HT-29 (cell line): ENCODE data around the gene ALMS1. TPM values are rescaled to one million over a fixed set of nuclear protein-coding genes. Genes with fewer than 3 reads are reported as not detected.
"Not testable (repeated sequence)": the region's sequence is repeated elsewhere in the genome, so short reads cannot be mapped to it uniquely, and the experiment has no call there.

ENCODE experiments used
- DNase-seq: peaks from one replicate; pipeline ENCODE4 v3.0.0-alpha.2; 2015; ENCODE audit warnings: low spot score
- total RNA-seq: library from RNA; depleted of rRNA; stranded (reverse); fragments of >200 nt; shearing (Covaris generic); gene quantifications from 2 replicates; pipeline ENCODE4 v1.2.3, GENCODE V29; 2014; rRNA removed

ALMS1 gene, protein sequence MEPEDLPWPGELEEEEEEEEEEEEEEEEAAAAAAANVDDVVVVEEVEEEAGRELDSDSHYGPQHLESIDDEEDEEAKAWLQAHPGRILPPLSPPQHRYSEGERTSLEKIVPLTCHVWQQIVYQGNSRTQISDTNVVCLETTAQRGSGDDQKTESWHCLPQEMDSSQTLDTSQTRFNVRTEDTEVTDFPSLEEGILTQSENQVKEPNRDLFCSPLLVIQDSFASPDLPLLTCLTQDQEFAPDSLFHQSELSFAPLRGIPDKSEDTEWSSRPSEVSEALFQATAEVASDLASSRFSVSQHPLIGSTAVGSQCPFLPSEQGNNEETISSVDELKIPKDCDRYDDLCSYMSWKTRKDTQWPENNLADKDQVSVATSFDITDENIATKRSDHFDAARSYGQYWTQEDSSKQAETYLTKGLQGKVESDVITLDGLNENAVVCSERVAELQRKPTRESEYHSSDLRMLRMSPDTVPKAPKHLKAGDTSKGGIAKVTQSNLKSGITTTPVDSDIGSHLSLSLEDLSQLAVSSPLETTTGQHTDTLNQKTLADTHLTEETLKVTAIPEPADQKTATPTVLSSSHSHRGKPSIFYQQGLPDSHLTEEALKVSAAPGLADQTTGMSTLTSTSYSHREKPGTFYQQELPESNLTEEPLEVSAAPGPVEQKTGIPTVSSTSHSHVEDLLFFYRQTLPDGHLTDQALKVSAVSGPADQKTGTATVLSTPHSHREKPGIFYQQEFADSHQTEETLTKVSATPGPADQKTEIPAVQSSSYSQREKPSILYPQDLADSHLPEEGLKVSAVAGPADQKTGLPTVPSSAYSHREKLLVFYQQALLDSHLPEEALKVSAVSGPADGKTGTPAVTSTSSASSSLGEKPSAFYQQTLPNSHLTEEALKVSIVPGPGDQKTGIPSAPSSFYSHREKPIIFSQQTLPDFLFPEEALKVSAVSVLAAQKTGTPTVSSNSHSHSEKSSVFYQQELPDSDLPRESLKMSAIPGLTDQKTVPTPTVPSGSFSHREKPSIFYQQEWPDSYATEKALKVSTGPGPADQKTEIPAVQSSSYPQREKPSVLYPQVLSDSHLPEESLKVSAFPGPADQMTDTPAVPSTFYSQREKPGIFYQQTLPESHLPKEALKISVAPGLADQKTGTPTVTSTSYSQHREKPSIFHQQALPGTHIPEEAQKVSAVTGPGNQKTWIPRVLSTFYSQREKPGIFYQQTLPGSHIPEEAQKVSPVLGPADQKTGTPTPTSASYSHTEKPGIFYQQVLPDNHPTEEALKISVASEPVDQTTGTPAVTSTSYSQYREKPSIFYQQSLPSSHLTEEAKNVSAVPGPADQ (N-terminal part only)
- 13.9 and 18.2 TPM in 2 replicates for total RNA-seq

DNA sequence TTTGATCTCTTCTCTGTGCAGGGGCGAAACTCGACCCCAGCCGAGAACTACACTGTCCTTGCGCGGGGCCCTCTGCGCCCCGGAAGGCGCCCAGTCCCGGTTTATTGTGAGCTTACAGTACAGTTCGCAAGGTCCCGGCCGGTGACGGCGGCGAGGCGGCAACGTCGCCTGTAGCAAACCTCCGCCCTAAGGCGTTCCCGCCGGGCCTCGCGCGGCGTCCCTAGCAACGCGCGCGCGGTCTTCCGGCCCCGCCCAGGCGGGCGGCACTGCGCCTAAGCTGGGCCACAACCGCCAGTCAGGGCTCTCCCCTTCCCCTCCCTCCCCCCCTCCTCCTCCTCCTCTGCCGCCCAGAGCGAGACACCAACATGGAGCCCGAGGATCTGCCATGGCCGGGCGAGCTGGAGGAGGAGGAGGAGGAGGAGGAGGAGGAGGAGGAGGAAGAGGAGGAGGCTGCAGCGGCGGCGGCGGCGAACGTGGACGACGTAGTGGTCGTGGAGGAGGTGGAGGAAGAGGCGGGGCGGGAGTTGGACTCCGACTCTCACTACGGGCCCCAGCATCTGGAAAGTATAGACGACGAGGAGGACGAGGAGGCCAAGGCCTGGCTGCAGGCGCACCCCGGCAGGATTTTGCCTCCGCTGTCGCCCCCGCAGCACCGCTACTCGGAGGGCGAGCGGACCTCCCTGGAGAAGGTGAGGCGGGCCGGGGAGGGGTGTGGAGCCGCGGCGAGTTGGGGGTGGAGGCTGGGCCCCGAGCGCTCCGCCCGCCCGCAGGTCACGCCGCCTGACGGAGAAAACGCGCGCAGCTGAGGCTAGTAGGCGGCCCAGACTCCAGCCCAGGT lies at the start of gene ALMS1:
Gene ALMS1 (plus strand): TSS at position 333 of the 838 bp plus-strand sequence. CDS start 33 bp downstream, at position 366.
- peak; percentile 93 for DNase-seq

DNA sequence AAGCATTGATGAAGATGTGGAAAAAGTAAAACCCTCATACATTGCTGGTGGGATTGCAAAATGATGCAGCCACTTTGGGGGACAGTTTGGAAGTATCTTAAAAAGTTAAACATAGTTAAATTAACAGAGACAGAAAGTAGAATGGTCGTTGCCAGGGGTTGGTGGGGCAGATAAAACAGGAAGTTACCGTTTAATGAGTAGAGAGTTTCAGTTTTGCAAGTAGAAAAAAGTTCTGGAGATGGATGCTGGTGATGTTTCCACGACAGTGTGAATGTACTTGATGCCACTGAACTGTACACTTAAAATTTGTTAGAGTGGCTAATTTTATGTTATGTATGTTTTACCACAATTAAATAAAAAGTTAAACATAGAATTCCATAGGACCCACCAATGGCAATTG lies 47.8 kb upstream of the ALMS1 start:
- DNase-seq, result no peak

DNA sequence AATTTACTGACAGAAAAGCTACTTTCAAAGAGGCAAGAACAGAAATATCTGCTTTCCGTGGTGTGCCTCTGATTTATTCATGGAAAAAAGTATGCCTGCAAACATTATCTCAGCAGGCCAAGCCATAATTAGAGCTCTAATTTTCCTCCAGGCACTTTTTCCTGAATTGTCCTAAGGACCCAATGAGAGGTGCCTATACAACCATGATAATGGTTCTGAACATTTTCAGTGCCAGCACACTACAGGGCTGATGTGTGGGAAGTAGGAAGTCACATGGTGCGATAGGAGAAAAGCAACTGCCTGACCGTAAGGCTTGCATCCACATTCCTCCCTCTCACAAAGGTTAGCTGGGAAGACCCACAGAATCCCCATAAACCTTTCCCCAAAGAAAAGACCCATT lies 46.4 kb upstream of the ALMS1 start:
- DNase-seq, result no peak

DNA sequence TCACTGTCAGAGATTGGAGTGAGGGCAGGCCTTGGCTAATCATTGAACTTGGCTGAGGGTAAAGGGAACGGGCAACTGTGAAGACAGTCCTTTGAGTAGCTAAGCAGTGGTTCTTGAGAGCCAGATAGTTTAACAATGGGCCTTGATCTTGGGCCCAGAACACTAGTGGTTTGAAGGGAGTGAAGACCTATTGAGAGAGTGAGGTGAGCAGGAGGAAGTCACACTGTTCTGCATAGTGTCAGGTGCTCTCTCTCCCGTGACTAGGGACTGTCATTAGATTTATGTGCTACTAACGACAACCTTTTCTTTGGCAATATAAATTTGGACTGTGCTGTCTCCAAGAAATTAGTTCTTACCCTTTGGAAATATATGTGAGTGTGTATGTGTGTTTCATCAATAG lies 44.6 kb upstream of the ALMS1 start:
- no peak for DNase-seq

DNA sequence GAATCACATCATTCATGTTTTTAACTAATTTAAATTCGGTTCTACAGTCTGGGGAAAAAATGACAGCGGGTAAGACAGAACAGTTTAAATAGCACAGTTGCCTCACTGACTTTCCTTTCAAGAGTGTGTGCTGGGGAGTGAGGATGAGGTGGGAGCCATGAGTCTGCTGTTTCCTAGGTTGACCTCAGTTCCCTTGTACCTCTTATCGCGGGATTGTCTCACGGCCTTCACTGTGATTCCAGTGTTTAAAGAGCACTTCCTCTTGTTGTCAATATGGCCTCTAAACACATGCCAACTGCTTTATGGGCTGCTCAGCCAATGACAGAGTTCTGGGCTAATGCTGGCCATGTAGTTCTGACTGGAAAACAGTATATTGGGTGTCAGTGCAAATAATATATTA lies 41.6 kb upstream of the ALMS1 start:
- DNase-seq, result no peak

DNA sequence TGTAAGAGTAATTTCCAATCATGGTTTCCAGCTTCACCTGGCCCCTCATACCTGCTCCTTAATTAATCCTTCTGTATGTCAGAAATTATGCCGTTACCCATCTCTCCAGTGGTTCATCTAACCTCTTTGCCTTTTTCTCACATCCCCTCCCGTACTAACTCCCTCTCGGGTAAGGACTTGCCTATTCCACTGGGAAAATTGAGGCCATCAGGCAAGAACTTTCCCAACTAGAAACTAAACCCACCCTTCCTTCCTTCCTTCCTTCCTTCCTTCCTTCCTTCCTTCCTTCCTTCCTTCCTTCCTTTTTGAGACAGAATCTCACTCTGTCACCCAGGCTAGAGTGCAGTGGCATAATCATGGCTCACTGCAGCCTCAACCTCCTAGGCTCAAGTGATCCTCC lies 40.9 kb upstream of the ALMS1 start:
- not testable (repeated sequence) for DNase-seq

DNA sequence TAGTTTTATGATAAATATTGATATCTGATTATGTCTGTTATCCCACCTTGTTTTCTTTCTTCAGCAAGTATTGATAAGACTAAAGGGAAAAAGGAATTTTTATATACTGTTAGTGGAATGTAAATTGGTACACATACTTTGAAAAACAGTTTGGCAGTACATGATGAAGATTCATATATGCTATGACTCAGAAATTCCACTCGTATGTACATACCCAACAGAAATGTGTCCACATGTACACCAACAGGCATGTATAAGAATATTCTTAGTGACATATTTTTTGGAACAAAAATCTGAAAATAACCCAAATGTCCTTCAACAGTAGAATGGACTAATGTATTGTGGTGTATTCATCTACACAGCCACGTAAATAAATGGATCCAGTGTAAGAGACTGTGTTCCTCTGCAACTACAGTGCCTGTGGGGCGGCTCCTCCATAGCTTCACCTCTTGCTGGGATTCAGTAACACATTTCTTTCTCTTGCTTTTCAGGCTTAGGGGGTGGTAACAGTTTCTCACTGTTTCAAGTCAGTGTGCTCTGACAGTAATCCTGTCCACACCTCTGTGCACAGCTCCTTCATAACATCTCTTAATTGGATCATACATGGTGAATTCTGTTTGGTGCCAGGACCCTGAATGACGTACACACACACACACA lies 35.5 kb upstream of the ALMS1 start:
- no peak for DNase-seq

DNA sequence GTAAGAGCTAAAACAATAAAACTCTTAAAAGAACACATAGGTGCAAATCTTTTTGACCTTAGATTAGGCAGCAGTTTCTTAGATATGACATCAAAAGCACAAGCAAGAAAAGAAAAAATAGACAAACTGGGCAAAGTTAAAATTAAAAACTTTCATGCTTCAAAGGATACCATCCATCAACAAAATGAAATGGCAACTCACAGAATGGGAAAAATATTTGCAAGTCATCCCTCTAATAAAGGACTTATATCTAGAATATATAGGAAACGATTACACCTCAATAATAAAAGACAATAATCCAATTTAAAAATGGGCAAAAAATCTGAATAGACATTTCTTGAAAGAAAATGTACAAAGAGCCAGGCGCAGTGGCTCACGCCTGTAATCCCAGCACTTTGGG lies 29.5 kb upstream of the ALMS1 start:
- DNase-seq, result no peak

DNA sequence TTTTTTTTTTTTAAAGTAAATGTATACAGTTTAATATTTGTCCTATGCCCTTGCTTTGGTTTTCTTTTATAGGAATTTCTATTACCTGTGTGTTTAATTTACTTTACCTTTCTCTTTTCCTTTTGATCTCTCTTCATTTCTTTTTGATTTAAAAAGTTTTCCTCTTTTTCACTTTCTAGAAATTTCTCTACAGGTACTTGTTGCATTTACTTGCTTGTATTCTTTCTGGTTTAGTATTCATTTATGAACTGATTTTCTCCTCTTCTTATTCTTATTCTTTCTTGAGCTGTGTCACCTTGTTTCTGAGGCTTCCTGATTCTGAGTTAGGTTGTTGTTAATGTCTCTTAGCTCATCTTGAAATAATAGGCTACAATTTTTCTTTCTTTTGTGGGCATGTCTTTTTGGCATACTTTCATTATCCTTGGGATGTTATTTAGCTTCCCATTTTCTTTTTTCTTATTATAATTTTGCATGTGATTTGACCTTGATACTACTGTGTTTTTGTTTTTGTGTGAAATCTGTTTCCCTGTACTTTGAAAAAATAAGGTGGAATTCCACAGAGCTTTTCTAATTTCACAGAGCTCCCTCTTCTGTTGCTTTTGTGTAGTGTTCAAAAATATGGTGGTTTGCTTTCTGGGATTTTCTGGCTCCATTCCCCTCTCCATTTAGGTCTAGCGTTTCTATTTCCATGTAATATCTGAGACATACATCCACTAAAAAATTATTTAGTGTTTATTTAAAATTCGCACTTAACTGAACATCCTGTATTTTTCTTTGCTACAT lies 25.5 kb upstream of the ALMS1 start:
- DNase-seq, result peak; percentile 16

DNA sequence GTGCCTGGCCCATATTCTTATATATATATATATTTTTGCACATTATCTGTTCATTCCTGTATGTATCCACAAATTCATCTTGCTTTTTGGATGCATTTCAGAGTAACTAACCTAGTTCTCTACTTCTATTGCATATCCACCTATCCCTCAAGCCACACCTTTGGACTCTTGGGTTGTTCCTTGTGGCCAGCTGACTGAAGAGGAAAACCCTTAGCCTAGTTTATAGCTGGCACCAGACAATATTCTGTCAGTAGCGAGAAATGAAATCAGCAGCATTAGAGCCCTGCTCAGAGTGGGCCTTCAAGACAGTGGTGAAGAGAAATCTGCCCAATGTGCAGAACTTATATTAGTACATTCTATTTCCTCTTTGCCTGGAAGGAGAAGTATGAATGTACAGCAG lies 19.6 kb upstream of the ALMS1 start:
- DNase-seq, result no peak

DNA sequence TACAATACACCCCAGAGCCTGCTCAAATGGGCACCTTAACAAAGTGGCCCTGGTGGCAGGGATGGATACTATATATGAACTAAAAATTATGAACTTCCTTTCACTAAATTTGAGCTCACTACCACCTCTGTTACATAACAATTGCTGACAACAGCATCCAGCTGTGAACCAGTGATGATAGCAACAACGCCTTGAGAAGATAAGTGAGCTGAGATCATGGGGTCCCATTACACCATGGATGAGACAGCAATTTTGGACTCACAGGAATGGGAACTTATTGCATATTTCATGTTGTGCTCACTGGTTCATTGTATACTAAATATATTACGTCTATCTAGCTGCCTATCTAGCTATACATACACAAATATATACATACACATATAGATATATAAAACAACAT lies 16.9 kb upstream of the ALMS1 start:
- no peak for DNase-seq

DNA sequence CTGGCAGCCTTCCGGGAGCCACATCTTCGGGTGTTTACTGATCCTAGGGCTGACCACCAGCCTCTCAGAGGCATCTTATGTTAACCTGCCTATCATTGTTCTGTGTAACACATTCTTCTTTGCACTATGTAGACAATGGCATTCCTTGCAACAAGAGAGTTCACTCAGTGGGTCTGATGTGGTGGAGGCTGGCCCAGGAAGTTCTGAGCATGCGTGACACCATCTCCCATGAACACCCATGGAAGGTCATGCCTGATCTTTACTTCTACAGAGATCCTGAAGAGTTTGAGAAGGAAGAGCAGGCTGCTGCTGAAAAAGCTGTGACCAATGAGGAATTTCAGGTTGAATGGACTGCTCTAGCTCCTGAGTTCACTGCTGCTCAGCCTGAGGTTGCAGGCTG lies 15.3 kb upstream of the ALMS1 start:
- no peak for DNase-seq

DNA sequence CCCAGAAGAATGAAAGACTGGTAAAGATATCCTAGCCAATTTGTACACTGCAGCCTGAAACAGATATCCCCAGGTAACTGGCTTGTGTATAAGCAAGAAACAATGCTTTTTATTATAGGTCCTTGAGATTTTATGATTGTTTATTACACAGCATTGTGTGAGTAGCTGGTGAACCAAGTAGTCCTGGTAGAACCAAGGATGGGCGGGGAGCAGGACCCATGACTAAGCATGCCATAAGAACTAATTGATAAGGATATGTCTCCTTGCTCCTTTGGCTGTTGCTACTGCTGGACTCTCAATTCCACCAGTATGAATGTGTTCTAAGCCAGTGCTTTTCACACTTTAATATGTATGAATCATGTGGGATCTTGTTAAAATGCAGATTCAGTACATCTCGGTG lies 12.3 kb upstream of the ALMS1 start:
- DNase-seq, result no peak

DNA sequence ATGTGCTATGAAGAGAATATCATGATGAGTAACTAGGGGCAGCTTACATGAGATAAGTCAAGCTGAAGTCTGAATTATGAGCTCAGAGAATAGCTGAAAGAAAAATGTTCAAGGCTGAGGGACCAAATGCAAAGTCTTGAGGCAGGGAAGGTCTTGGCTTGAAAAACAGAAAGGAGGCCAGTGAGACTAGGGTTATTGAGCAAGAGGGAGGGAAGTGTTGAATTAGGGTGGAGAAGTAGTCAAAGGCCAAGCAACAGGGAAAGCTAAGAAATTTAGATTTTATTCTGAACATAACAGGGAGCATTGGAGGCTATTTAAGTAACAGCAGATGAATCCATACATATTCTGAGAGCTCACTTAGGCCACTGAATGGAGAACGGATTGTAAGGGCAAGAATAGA lies 11.4 kb upstream of the ALMS1 start:
- no peak for DNase-seq

DNA sequence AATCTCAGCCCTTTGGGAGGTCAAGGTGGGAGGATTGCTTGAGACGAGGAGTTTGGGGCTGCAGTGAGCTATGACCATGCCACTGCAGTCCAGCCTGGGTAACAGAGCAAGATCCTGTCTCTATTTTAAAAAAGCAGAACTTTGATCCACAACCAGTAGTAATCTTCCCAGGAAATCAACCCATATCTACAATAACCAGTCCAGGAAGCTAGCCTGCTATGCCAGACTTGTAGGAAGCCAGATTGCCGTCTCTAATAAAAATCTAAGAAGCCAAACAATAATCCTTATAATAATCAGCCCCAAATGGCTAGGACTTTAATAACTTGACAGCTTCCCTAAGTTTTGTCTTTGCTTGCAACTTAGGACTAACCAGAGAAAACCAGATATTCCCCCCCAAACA lies 9.0 kb upstream of the ALMS1 start:
- DNase-seq, result no peak

DNA sequence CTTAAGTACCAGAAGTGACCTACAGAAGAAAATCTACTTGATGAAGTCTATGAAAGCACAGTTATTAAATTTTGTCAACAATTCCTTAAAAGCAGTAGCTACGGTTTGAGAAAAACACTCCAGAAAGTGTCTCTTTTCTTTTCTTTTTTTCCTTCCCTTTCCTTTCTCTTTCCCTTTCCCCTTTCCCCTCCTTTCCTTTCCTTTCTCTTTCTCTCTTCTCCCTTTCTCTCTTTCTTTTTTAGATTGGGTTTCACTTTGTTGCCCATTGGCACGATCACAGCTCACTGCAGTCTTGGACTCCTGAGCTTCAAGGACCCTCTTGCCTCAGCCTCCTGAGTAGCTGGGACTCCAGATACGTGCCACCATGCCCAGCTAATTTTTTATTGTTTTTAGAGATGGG lies 2.6 kb upstream of the ALMS1 start:
- no peak for DNase-seq

DNA sequence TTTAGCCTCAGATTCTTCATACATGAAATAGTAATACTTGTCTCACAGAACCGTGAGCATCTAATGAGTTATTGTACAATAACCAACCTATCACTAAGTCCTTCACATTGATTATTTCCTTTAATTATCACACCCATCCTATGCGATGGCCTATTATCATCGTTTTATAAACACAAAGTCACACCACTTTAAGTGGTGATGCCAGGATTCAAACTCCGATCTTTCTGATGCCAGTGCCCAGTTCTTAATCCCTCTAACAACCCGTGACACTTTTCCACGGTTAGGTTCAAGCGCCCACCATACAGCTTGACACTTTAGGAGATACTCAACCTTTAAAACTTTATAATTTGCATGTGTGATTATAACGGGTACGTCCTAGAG lies 523 bp upstream of the ALMS1 start:
- no peak for DNase-seq

DNA sequence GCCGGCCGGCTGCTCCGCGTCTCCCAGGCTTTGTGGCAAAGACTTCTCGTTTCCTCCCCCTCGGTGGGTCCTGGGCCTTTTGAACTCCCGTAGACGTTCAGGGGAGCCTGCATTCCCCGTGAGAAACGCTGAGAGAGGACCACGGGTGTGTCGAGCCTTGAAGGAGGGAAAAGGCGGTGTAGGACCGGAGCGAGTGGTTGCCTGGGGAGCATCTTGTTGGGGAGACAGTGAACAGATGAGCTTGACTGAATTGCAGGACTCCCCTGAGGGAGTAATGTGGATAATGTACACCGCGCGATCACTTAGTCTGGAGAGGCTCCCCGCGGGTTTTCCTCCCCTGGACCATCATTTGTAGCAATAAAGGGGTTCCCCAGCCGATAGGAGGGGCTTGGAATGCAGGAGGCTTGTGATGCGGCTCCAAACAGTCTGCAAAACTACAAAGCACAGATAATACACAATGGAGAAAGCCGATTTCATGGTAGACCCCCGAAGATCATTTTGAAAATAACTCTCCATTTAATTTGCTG lies 769 bp downstream of the ALMS1 start:
- peak; percentile 80 for DNase-seq

DNA sequence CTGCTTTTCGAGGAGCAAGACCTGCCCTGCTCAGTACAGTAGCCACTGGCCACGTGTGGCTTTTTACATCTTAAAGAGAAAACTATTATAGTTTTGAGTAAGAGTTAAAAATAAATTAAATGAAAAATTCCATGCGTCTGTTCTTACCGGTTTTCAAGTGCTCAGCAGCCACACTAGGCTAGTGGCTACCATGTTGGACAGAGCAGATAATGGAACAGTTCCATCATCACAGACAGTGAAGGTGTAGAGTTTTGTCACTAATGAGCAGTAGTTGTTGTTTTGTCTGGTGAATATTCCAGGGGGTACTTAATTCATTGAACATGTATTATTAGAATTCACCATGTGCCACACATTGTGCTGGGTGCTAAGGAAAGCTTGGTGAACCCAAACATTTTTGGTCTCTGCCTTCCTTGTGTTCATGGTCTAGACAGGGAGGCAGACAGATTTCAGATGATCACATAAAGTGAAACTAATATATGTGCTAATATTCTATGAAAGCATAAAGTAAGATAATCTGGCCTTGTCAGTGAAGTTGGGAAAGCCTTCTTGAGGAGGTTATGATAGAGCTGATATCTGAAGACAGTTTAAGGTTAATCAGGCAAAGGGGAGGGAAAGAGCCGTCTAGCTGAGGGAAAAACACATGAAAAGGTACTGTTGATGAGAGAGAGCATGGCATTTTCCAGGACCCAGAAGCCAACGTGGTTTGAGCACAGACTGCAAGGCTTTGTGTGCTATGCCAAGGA lies 1.4 kb downstream of the ALMS1 start:
- no peak for DNase-seq
